Ramos (cell line): ENCODE measurements around the gene MATK.
"Not testable (repeated sequence)": the region's sequence is repeated elsewhere in the genome, so short reads cannot be mapped to it uniquely, and the experiment has no call there.

Source experiments
- in situ Hi-C: fragments of 300-500 bp; cut with MboI; formaldehyde crosslinking; loops from one replicate; pipeline ENCODE4 v1.14.3; 2022; ENCODE audit warnings: low sequenced_read_pairs; ENCODE audit not compliant: unreplicated experiment

Gene MATK

DNA sequence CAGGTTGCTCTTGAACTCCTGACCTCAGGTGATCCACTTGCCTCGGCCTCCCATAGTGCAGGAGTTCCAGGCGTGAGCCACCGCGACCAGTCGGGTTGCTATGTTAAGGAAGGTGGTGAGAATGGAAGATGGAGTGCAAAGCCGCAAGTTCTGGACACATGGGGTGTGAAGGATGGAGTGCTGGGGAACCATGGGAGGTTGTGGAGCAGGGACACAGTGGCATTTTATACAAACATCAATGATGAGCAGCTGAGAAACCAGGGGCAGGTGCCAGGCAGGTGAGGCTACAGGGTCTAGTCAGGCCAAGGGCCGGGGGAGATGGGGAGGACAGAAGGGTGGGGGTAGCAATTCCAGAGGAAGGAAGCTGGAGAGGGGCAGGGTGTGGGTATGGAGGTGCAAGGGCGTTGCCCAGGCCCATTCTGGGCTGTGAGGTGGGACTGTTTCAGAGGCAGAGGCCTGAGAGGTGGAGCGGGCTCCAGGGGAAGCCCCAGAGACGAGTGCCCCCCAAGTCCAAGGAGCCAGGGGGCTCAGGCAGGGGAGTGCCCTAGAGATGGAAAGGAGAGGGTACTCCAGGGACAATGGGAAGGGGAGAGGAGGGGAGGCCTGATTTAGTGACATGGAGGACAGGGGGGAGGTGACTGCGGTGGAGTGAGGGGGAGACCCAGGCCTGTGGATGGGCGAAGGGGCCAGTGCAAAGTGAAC, 12.2 kb downstream of the MATK start:
- in situ Hi-C loops = no loop called here

DNA sequence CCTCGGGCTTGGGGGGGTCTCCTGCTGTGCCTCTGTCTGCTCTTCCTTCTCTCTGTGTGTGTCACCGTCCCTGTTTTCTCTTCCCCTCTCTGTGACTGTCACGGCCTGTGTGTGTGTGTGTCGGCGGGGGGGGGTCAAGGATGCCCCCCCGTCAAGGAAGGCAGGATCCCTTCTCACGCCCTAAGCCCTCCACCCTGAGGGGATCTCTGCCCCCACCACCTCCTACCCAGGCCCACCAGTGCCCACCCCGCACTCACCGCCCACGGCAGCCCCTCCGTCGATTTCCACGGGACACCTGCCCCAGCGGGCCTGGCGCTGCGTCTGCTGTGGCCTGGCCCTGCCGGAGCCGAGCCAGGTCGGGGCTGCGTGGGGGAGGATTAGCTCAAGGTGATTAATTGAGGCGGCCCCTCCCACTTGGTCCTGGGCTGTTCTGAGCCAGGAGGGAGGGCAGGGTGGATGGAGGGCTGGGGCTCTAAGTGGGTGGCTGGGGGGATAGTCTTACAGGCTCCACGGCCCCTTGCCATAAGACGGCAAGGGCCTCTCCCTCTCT, 14.2 kb downstream of the MATK start, which contains the start of gene RAX2:
Gene RAX2 (minus strand): TSS at position 323 of the 550 bp plus-strand sequence. CDS start 486 bp downstream, outside the sequence.
- in situ Hi-C loops = no loop called here

DNA sequence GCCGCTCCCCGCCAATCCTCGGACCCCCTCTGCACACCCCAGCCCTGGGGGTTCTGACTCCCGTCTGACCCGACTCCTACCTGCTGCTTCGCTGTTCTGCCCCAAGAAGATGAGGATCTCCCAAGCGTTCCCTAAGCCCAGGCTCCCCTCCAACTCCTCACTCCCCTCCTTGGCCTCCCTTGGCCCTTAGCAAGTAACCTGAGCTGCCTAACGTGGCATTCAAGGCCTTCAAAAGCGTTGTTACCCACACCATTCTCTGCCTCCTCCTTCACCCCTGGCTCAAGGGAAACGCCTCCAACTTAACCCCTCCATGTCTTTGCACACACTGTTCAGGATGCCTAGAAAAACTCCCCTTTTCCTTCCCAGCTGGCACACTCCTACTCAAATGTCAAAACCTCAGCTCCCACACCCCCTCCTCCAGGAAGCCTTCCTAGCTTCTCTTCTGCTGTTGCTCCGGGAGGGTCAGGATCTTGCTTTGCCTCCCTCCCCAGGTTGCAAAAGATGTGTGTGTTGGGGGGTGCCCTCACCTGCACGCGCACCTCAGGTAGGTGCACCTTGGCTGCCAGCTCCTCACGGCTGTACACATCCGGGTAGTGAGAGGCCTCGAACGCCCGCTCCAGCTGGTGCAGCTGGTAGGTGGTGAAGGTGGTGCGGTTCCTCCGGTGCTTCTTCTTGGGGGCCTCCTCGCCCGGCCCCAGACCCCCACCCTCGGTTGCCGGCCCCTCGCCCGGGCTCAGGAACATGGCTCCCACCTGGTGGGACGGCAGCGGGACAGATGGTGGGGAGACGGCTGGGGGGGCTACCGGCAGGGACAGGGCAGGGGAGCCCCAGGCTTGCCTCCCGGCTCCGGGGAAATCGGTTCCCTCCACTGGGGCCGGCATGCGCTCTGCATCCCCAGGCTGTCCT, 14.9 kb downstream of the MATK start:
- in situ Hi-C loops = no loop called here

DNA sequence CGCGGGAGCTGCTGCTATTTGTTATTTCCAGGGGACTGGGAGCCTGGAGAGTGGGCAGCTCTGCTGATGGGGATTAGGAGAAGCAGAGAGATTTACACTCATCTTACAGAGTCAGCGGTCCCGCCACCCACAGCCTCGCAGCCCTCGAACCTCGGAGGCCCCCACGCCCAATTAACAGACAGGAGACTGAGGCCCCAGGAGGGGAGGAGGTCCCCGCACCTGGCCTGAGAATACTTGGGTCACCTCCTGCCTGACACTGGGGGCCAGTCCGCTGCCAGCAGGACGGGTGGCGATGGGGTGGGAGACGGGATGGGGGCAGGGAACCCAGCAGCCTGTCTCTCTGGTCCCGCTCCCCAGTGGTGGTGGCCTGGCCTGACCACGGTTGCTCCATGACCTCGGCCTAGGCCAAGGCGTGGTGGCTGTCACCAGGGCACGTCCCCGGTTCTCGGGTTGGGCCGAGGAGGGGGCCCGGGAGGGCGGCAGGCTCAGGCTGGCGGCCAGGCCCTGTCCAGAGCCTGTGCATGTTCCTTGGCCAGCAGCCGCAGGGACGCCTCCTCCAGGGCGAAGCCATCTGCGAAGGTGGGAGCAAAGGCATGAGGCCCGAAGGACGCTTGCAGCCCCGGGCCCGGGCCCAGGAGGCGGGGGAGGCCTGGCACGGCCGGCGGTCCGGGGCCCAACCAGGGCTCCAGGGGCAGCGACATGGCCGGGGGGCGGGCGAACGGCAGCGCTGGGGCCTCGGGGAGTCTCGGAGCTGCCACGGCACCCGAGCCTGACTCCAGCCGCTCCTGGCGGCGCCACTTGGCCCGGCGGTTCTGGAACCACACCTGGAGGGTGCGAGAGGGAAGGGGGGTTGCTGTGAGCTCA, 15.8 kb downstream of the MATK start:
- in situ Hi-C loops = no loop called here

DNA sequence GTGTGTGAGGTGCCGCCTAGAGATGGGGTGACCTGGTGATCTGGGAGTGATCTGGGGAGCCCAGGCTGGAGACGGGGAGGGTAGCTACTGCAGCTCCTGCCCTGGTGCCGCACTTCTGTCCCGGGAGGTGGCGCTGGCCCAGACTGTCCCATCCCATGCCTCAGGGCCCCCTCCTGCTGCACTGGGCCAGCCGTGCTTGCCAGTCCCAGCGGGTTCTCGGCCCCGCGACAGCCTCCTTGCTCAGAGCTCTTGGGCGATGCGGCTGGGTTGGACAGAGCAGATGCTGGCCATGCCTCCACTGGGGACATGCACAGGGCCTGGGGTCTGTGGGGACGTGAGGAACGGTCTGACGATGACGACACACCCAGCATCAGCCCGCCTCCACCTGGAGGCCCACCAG, 16.7 kb downstream of the MATK start:
- in situ Hi-C loops = no loop called here

DNA sequence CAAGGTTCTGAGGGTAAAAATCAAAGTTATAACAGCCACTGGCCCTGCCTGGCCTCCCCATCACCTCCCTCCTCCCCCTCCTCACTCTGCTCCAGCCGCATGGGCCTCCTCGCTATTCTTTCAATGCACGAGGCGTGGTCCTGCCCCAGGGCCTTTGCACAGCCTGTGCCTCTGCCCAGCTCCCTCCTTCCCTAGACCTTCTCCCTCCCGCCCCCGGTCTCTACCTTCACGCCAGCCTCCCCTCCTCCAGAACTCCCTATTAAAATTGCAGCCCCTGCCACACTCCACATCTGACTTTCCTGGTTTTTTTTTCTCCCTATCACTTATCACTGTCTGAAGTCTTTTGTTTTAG, 17.5 kb downstream of the MATK start:
- in situ Hi-C loops = no loop called here

DNA sequence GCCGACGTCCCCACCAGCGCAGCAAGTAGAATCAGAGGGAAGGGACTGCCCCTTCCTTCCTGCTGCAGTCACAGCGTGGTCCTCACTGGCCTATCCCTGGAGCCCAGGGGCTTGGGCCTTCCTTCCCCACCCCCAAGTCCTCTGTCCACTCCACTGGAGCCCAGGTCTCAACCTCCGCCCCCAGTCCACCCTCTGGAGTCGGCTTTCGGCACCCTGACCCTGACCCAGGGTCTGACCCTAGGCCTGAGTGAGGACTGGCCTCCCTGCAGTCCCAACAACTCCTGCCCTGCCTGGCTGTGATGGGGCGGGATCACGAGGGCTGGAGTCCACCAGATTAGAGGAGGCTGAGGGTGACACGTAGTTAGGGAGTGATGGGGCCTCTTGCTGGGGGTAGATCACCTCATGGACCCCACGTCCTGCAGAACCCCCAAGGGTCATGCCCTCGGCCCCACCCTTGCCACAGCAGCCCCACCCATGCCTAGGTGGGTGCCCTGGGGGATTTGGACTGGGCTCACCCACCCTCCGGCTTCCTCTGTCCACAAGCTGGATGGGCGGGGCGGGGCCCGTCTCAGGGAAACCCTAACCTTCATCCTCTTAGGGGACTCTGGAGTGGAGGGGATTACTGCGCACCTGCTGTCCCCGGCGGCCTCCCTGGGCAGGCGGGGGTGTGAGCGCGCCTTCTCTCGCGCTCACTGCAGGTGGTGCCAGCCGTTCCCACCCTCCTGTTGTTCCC, 18.0 kb downstream of the MATK start:
- in situ Hi-C loops = no loop called here

DNA sequence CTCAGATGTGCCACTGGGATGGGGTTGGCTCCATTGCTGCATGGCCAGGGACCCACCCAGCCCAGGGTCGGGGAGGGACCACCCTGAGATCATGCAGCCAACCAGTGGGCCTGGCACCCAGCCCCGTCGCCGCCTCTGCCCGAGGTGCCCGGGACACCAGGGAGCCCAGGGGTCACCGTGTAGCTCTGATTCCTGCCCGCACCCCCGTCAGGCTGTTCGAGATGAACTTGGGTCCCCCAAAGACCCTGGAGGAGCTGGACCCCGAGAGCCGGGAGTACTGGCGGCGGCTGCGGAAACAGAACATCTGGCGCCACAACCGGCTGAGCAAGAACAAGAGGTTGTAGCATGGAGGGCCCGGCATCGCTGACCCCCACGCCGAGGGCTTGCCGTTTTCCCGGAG, 19.1 kb downstream of the MATK start:
- in situ Hi-C loops = no loop called here

DNA sequence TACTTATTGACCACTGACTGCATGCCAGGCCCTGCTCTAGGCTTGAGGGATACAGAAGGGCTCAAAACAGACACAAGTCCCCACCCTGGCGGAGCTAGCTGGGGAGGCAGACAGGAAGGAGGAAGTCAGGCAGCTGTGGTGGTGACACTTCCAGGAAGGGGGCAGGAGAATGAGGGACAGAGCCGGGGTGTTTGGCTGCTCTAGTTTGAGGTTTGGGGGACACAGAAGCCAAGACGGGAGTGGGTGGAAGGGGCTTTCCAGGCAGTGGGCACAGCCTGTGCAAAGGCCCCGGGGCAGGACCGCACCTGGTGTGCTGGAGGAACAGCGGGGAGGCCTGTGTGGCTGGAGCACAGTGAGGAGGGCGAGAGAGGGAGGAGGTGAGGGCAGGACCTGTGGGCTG, 19.7 kb downstream of the MATK start:
- in situ Hi-C loops = no loop called here

DNA sequence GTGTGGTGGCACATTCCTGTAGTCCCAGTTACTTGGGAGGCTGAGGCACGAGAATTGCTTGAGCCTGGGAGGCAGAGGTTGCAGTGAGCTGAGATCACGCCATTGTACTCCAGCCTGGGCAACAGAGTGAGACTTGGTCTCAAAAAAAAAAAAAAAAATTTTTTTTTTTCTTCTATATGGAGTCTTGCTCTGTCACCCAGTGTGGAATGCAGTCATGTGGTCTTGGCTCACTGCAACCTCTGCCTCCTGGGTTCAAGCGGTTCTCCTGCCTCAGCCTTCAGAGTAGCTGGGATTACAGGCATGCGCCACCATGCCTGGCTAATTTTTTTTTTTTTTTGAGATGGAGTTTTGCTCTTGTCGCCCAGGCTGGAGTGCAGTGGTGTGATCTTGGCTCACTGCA, 20.4 kb downstream of the MATK start:
- in situ Hi-C loops = not testable (repeated sequence)

DNA sequence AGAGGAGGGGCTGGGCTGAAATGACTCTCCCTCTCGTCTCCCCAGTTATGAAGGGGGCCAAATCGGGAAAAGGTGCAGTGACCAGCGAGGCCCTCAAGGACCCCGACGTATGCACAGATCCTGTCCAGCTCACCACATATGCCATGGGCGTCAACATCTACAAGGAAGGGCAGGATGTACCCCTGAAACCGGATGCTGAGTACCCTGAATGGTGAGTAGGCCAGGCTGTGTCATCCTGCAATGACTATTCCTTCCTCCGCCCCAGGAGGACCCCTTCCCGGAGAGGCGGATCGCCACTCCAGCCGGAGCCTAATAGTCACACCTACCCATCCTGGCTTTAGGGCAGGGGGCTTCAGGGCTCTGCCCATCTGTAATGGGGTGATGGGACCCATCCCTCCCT, 21.1 kb downstream of the MATK start:
- in situ Hi-C loops = no loop called here

DNA sequence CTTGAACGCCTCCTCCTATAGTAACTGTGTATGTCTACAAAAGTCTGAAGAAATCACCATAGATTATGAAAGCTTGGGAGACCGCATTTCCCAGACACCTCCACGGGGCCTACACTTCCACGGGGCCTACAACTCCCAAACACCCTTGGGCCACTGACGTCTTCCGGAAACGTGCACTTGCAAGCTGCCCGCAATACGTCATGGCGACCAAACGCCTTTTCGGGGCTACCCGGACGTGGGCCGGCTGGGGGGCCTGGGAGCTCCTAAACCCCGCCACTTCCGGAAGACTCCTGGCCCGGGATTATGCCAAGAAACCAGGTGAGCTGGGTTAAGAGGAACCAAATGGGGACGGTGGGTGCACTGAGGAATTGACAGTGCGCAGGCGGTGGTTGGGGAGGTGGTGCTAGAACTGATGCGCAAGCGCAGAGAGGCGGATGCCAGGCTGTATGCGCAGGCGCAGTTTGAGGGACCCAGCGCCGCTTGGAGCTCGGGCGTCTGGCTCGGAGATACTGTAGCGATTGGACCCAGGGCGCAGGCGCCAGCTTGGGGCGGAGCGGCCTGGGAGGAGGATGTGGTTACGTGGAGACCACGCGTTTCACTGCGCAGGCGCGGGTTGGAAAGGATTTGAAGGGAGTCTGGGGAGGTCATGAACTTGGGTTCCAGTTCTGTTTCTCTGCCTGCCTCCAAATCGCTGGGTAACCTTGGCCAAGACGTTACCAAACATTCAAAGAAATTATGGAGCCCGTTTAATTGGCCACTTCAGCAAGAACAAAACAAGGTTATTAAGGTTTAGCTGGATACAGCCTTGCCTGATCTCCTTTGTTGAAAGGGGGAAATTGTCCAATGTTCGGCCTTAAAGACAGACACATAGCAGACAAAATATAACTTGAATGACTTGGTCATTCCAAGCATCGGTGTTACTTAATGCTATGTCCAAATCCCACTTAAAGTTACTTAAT, 23.4 kb downstream of the MATK start, which contains the start of gene MRPL54:
Gene MRPL54 (plus strand): TSS at position 182 of the 959 bp plus-strand sequence. CDS start 19 bp downstream, at position 201.
- in situ Hi-C loops = no loop called here

DNA sequence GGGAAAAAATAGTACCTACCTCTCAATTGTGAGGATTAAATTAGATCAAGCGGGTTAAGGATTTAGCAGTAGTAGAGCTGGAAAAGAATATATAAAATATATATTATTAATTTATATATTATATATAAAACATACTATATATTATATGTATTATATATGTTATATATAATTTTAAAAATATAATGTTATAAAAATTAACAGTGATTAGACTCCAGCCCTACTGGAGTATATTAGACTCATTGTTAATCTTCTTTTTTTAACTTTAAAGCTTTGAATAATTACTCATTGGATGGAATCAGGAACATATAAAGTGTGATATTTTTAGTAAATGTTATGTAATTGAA, 24.1 kb downstream of the MATK start:
- in situ Hi-C loops = no loop called here

DNA sequence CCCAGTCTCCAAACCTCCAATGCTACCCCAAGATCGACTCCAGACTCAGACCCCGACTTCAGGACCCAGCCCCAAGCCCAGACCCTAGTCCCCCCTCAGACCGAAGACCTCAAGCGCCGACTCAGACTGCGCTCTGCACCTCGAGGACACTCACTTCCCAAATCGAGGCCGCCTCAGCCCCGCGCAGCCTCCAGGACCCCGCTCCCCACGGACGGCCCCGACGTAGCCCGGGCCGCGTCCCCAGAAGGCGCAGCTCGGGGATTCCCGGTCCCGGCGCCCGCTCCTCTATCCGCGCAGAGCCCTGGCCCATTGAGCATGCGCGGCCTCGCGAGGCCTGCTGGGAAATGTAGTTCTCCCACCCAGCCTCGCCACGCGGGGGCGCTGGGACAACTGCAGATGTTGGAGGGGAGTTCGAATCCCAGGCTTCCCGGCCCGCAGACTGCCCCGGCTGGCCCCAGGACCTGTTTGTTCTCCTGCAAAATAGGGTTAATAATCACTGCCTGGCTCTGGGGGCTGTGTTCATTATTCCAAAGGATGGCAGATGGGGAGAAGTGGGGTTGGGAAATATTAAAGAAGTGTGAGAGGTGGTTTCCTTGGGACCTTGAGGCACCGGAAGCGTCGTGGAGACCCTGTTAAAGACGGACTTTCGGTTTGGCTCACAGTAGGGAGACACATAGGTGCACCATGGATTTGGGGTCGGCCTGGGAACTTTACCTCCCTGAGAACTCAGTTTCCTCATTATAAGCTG, 24.6 kb downstream of the MATK start, which contains the start of gene APBA3:
Gene APBA3 (minus strand): TSS at position 311 of the 748 bp plus-strand sequence. CDS start 1,428 bp downstream, outside the sequence.
- in situ Hi-C loops = no loop called here

DNA sequence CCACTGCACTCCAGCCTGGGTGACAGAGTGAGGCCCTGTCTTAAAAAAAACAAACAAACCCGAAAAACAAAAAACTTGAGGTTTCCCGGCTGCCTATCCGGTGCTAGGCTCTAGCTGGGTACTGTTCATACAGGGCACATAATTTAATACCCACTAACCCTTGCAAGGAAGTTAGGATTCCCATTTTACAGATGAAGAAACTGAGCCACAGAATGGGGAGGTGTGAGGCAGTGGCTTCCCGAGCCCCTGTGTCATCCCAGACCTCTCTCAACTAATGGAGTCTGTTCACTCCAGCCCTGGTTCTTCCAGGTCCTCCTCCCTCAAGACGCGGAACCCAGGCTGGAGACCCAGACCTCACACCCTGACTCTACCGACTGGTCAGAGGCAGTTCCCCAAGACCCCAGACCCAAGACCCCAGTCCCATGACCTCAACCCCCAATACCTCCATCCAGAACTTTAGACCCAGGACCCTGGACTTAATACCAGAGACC, 25.3 kb downstream of the MATK start:
- in situ Hi-C loops = no loop called here

DNA sequence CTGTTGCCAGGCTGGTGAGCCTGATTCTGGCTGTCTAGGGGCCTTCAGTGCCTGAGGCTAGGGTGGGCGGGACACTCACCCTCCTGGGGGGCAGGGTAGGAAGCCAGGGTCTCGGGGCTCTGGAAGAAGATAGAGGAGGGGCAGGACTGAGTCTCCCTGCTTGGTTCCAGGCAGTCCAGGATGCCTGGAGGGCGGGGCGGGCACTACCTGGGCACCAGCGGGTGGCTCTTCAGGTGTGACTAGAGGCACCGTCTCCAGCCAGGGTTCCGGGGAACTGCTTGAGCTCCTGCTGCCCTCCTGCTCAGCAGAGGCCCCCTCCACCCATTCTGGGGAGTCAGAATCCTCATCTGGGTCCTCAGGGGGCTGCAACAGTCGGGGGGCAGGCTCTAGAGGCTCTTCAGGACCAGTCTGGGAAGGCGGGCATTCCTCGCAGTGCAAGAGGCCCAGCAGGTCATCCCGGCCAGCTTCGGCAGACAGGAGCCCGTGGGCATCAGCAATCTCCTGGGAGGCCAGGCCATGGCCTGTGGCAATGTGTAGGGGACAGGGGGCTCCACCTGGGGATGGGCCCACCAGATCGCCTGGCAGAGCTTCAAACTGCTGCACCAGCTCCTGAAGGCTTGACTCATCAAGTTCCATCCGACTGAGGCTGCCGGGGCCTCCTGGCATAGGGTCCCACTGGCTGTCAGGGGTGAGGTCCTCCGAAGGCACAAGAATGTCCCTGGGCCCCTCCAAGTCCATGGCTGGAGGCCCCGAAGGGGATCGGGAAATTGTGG, 26.5 kb downstream of the MATK start:
- in situ Hi-C loops = no loop called here

DNA sequence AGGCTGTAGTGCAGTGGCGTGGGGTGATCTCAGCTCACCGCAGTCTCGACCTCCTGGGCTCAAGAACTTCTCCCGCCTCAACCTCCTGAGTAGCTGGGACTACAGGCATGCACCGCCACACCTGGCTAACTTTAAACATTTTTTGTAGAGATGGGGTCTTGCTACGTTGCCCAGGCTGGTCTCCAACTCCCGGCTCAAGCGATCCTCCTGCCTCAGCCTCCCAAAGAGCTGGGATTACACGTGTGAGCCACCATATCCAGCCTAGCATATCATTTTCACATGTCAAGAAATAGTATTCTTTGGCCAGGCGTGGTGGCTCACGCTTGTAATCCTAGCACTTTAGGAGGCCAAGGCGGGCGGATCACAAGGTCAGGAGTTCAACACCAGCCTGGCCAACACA, 27.9 kb downstream of the MATK start:
- in situ Hi-C loops = not testable (repeated sequence)
